GM10266 (cell line): ENCODE measurements around the gene S100A13.

Experiments used
- DNase-seq: peaks from one replicate; pipeline ENCODE4 v3.0.0; 2012; ENCODE audit errors: extremely low spot score
- CTCF ChIP-seq: IDR thresholded peaks from 2 replicates; pipeline ENCODE4 v1.5.1; 2012; ENCODE audit warnings: mild to moderate bottlenecking, low read depth; ENCODE audit not compliant: control insufficient read depth, insufficient read depth; ENCODE audit errors: missing control alignments

S100A13 gene

GRCh38 chr1:153631047-153632022, 4.0 kb upstream of the S100A13 start:
- DNase-seq, result no peak
- no peak for TF ChIP-seq CTCF

GRCh38 chr1:153630384-153630783, 3.1 kb upstream of the S100A13 start:
- DNase-seq, result no peak
- TF ChIP-seq CTCF, result no peak

- no peak for DNase-seq
- no peak for TF ChIP-seq CTCF
Measured at GRCh38 chr1:153629971-153630370, 2.7 kb upstream of the S100A13 start.

- TF ChIP-seq CTCF, result no peak
- no peak for DNase-seq
Measured at GRCh38 chr1:153629343-153629665, 2.0 kb upstream of the S100A13 start.

- no peak for DNase-seq
- TF ChIP-seq CTCF, result no peak
Measured at GRCh38 chr1:153628638-153629342, 1.5 kb upstream of the S100A13 start.

- TF ChIP-seq CTCF, result no peak
- DNase-seq, result no peak
Measured at GRCh38 chr1:153627715-153628626, 666 bp upstream of the S100A13 start, which contains the start of gene S100A1. S100A1 (plus strand) TSS chr1:153628434; CDS start chr1:153630522, 2,088 bp downstream.
